Activated CD4-positive, alpha-beta T cell treated with anti-CD3 and anti-CD28 coated beads for 1 hour (primary cell): Measurements from ENCODE around the gene ZBTB18.
A peak's percentile ranks its signal among the peaks of the same experiment; 100 is the strongest.
"Not testable (repeated sequence)": the region's sequence is repeated elsewhere in the genome, so short reads cannot be mapped to it uniquely, and the experiment has no call there.

Experiments used
- DNase-seq: peaks from one replicate; pipeline ENCODE4 v3.0.0-alpha.2; 2020

The ZBTB18 gene

GRCh38 chr1:244042293-244042692 lies 8.8 kb upstream of the ZBTB18 start:
- DNase-seq, result no peak

GRCh38 chr1:244044423-244044822 lies 6.7 kb upstream of the ZBTB18 start:
- DNase-seq, result no peak

- DNase-seq, result not testable (repeated sequence)
These were observed 4.8 kb upstream of the ZBTB18 start for GRCh38 chr1:244046254-244046653.

GRCh38 chr1:244046907-244047611 lies 4.0 kb upstream of the ZBTB18 start:
- no peak for DNase-seq

- no peak for DNase-seq
These were observed 3.3 kb upstream of the ZBTB18 start for GRCh38 chr1:244047621-244048255.

GRCh38 chr1:244048256-244049161 lies 2.6 kb upstream of the ZBTB18 start:
- peak; percentile 97 for DNase-seq

GRCh38 chr1:244049162-244050013 lies 1.7 kb upstream of the ZBTB18 start:
- DNase-seq, result peak; percentile 35

GRCh38 chr1:244050014-244050834 lies 859 bp upstream of the ZBTB18 start:
- no peak for DNase-seq

GRCh38 chr1:244052016-244052727 lies 1.1 kb downstream of the ZBTB18 start:
- no peak for DNase-seq

GRCh38 chr1:244052728-244053312 lies 1.7 kb downstream of the ZBTB18 start:
- DNase-seq, result no peak

GRCh38 chr1:244053831-244054230 lies 2.7 kb downstream of the ZBTB18 start:
- no peak for DNase-seq

- no peak for DNase-seq
These were observed 3.3 kb downstream of the ZBTB18 start for GRCh38 chr1:244054247-244054923.

- no peak for DNase-seq
These were observed 3.8 kb downstream of the ZBTB18 start for GRCh38 chr1:244054924-244055263.

GRCh38 chr1:244056577-244056976 lies 5.5 kb downstream of the ZBTB18 start:
- DNase-seq, result no peak

GRCh38 chr1:244057474-244058385 lies 6.6 kb downstream of the ZBTB18 start:
- no peak for DNase-seq

- no peak for DNase-seq
These were observed 9.0 kb downstream of the ZBTB18 start for GRCh38 chr1:244060117-244060516.

- DNase-seq, result no peak
These were observed 9.6 kb downstream of the ZBTB18 start for GRCh38 chr1:244060686-244061085.

GRCh38 chr1:244062156-244062725 lies 11.2 kb downstream of the ZBTB18 start:
- DNase-seq, result no peak

- DNase-seq, result no peak
These were observed 12.4 kb downstream of the ZBTB18 start for GRCh38 chr1:244063498-244063897.
